RWPE2 (cell line): ENCODE results near the gene IFITM1.
"Not testable (repeated sequence)": the region's sequence is repeated elsewhere in the genome, so short reads cannot be mapped to it uniquely, and the experiment has no call there.

Experiments
- ATAC-seq: fragments of 200-7000 bp; cut with Tn5 transposase; 3 replicates; pipeline ENCODE4 v1.9.1; 2021; ENCODE audit warnings: low read depth
- DNase-seq: peaks from one replicate; pipeline ENCODE4 v3.0.0-alpha.2; 2020; ENCODE audit warnings: low spot score
- H3K27ac ChIP-seq: fragments of 450-650 bp; 2 replicates; pipeline ENCODE4 v1.5.1; 2017; ENCODE audit warnings: mild to moderate bottlenecking; ENCODE audit not compliant: poor library complexity, severe bottlenecking
- H3K27me3 ChIP-seq: fragments of 250-450 bp; sonication (Bioruptor Pico); 2 replicates; pipeline ENCODE4 v1.5.1; 2021; ENCODE audit warnings: mild to moderate bottlenecking, moderate library complexity; ENCODE audit not compliant: insufficient read depth, poor library complexity, severe bottlenecking
- H3K36me3 ChIP-seq: fragments of 250-450 bp; sonication (Bioruptor Pico); 2 replicates; pipeline ENCODE4 v1.5.1; 2020; ENCODE audit warnings: low read depth, mild to moderate bottlenecking, moderate library complexity
- H3K4me1 ChIP-seq: fragments of 250-450 bp; sonication (Bioruptor Pico); 2 replicates; pipeline ENCODE4 v1.5.1; 2021; ENCODE audit warnings: mild to moderate bottlenecking, moderate library complexity; ENCODE audit not compliant: insufficient read depth, poor library complexity, severe bottlenecking
- H3K4me3 ChIP-seq: fragments of 250-450 bp; sonication (Bioruptor Pico); 2 replicates; pipeline ENCODE4 v1.5.1; 2021; ENCODE audit warnings: mild to moderate bottlenecking, moderate library complexity; ENCODE audit not compliant: severe bottlenecking
- H3K9me3 ChIP-seq: fragments of 250-450 bp; sonication (Bioruptor Pico); 2 replicates; pipeline ENCODE4 v1.5.1; 2021; ENCODE audit warnings: mild to moderate bottlenecking, moderate library complexity; ENCODE audit not compliant: severe bottlenecking
- TF ChIP-seq, protein P1 (sequence below): fragments of 450-650 bp; IDR thresholded peaks from one replicate; pipeline ENCODE4 v1.5.1; 2017; ENCODE audit warnings: mild to moderate bottlenecking, moderate library complexity; ENCODE audit not compliant: poor library complexity, severe bottlenecking

IFITM1 gene

GRCh38 chr11:324156-324555, 10.3 kb downstream of the IFITM1 start:
- Histone ChIP-seq H3K4me1 (no peaks in the 10 kb centered on the region), H3K9me3 (no peaks in the 10 kb centered on the region), H3K27me3 (no peaks in the 10 kb centered on the region), H3K27ac (no peak overlapping the region), H3K4me3 (no peak overlapping the region), H3K36me3 (0 out of 2 replicates have a peak, but pooled peaks cover 5% of the 10 kb centered on the region)
- DNase-seq (no peak), ATAC-seq (no peak)
- TF ChIP-seq, protein P1, sequence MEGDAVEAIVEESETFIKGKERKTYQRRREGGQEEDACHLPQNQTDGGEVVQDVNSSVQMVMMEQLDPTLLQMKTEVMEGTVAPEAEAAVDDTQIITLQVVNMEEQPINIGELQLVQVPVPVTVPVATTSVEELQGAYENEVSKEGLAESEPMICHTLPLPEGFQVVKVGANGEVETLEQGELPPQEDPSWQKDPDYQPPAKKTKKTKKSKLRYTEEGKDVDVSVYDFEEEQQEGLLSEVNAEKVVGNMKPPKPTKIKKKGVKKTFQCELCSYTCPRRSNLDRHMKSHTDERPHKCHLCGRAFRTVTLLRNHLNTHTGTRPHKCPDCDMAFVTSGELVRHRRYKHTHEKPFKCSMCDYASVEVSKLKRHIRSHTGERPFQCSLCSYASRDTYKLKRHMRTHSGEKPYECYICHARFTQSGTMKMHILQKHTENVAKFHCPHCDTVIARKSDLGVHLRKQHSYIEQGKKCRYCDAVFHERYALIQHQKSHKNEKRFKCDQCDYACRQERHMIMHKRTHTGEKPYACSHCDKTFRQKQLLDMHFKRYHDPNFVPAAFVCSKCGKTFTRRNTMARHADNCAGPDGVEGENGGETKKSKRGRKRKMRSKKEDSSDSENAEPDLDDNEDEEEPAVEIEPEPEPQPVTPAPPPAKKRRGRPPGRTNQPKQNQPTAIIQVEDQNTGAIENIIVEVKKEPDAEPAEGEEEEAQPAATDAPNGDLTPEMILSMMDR, result no peak

- not testable (repeated sequence) for H3K27ac ChIP-seq, ATAC-seq, H3K4me1 ChIP-seq, H3K4me3 ChIP-seq, H3K27me3 ChIP-seq, H3K36me3 ChIP-seq, H3K9me3 ChIP-seq, DNase-seq
These were observed 11.0 kb downstream of the IFITM1 start for GRCh38 chr11:324593-325517.

GRCh38 chr11:325796-326591, 12.2 kb downstream of the IFITM1 start:
- H3K4me3 ChIP-seq, result no peak overlapping the region
- ATAC-seq (peak; percentile 19; the same call in 1 of the 3 replicates), DNase-seq (no peak)
- no peak overlapping the region for H3K27ac ChIP-seq
- TF ChIP-seq, protein P1, result no peak
- H3K9me3 ChIP-seq, result no peaks in the 10 kb centered on the region
- H3K27me3 ChIP-seq, result no peaks in the 10 kb centered on the region
- H3K36me3 ChIP-seq, result no peaks in the 10 kb centered on the region
- no peaks in the 10 kb centered on the region for H3K4me1 ChIP-seq

DNA sequence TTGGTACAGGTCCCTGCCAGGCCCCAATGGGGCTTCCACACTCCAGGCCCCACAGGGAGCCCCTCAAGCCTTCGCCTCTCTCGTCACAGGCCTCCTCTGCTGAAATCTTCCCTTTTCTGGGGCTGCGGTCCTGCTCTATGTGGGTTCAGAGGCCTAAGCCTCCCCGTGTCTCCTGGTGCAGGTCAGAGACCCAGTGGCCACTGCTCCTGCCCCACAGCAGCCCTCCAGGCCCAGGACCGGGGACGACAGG, 12.7 kb downstream of the IFITM1 start:
- Histone ChIP-seq H3K9me3 (no peaks in the 10 kb centered on the region), H3K27ac (no peak overlapping the region), H3K4me1 (no peaks in the 10 kb centered on the region), H3K27me3 (no peaks in the 10 kb centered on the region), H3K4me3 (no peak overlapping the region), H3K36me3 (no peaks in the 10 kb centered on the region)
- ATAC-seq (no peak), DNase-seq (no peak)
- TF ChIP-seq, protein P1, result no peak

DNA sequence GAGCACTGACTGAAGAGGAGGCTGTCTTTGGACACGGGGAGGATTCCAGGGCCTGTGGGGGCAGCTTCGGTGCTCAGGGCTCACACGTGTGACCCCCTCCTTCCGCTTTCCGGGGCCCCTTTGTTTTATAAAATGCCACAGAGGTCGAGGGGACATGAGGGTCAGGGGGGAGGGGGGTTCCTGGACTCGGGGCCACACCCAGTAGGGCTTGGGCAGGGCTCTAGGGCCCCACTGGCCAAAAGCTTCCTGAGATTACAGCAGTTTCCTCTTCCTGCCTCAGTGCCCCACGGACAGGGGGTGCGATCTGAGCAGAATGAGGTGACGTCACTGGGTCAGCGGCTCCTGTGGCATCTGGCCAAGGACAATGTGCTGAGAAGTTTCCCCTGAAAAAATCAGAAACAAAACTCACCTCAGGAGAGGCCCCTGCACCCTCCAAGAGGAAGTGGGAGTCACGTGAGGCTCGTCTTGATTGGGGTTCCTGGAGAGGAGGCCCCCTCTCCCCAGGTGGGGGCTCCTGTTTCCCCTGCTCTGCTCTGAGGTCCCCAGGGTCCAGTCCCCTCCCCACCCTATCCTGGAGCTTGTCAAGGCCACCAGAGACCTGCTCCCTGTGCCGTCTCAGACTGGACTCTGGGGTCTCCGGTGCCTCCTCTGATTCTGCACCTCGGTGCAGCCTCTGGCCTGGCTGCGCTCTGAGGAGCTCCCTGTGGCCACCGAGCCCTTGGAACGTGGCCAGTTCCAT, 13.2 kb downstream of the IFITM1 start:
- Histone ChIP-seq H3K27me3 (no peaks in the 10 kb centered on the region), H3K4me1 (no peaks in the 10 kb centered on the region), H3K9me3 (no peaks in the 10 kb centered on the region), H3K4me3 (no peak overlapping the region), H3K36me3 (no peaks in the 10 kb centered on the region), H3K27ac (no peak overlapping the region)
- no peak for ATAC-seq
- TF ChIP-seq, protein P1, result no peak
- no peak for DNase-seq
